Panc1 (cell line): Measurements from ENCODE around the gene LCORL. TPM values are rescaled to one million over a fixed set of nuclear protein-coding genes. Genes with fewer than 3 reads are reported as not detected.

ENCODE experiments used
- ATAC-seq: fragments of 200-7000 bp; cut with Tn5 transposase; 2 replicates; pipeline ENCODE4 v1.9.1; 2020; ENCODE audit warnings: mild to moderate bottlenecking, moderate library complexity
- BruUV-seq: library from RNA; stranded (reverse); fragments of 400-500 nt; replicated peaks from 2 replicates; lab custom pipeline; 2021; lab: Mats Ljungman, UMichigan
- CTCF ChIA-PET: fragments of 300-600 bp; sonication (Branson Sonifier 250); formaldehyde crosslinking; loops from one replicate; lab custom pipeline; 2022; ENCODE audit warnings: antibody characterized with exemption; lab: Charles Lee
- POLR2A ChIA-PET: fragments of 300-600 bp; sonication (Branson Sonifier 250); formaldehyde crosslinking; loops from one replicate; lab custom pipeline; 2022; ENCODE audit warnings: antibody characterized with exemption; lab: Charles Lee
- DNase-seq: peaks from one replicate; pipeline ENCODE4 v3.0.0-alpha.2; 2010; ENCODE audit warnings: low read depth, low spot score
- H3K27ac ChIP-seq: 2 replicates; pipeline ENCODE4 v1.5.1; 2011; ENCODE audit warnings: mild to moderate bottlenecking, low read length, inconsistent platforms
- H3K27me3 ChIP-seq: fragments of 200-500 bp; sonication (Bioruptor generic); 2 replicates; pipeline ENCODE4 v1.6.0; 2014; ENCODE audit warnings: low read length, inconsistent platforms; ENCODE audit not compliant: control insufficient read depth, insufficient read depth
- H3K36me3 ChIP-seq: fragments of 200-500 bp; sonication (Bioruptor generic); 2 replicates; pipeline ENCODE4 v1.5.1; 2014; ENCODE audit warnings: inconsistent platforms, mild to moderate bottlenecking, low read length, moderate library complexity; ENCODE audit not compliant: control insufficient read depth, insufficient read depth
- H3K4me1 ChIP-seq: 2 replicates; pipeline ENCODE4 v1.5.1; 2011; ENCODE audit warnings: inconsistent platforms, mild to moderate bottlenecking, low read length, moderate library complexity; ENCODE audit not compliant: control insufficient read depth, insufficient read depth
- H3K4me3 ChIP-seq, 2 experiments: 2 replicates each; pipeline ENCODE4 v1.5.1; 2011 to 2012; ENCODE audit warnings: low read depth in 2 of 2, low read length in 2 of 2, mild to moderate bottlenecking in 2 of 2, inconsistent platforms in 1 of 2, moderate library complexity in 1 of 2
- H3K9me3 ChIP-seq: fragments of 200-500 bp; sonication (Bioruptor generic); 2 replicates; pipeline ENCODE4 v1.5.1; 2014; ENCODE audit warnings: low read depth, mild to moderate bottlenecking, inconsistent platforms, low read length, moderate library complexity; ENCODE audit not compliant: control insufficient read depth, insufficient read depth
- CTCF ChIP-seq: fragments of 450-650 bp; IDR thresholded peaks from 2 replicates; pipeline ENCODE4 v1.5.1; 2017; ENCODE audit warnings: mild to moderate bottlenecking
- POLR2AphosphoS5 ChIP-seq: IDR thresholded peaks from 2 replicates; pipeline ENCODE4 v1.6.1; 2012; ENCODE audit warnings: mild to moderate bottlenecking, low read depth, low read length, moderate library complexity
- REST ChIP-seq, 2 experiments: IDR thresholded peaks; 2 replicates each; pipeline ENCODE4 v1.6.1; 2011 to 2012; ENCODE audit warnings: low read depth in 2 of 2, control low read depth in 1 of 2, low read length in 1 of 2, mild to moderate bottlenecking in 1 of 2, moderate library complexity in 1 of 2; ENCODE audit not compliant: insufficient read depth in 1 of 2
- SIN3A ChIP-seq: IDR thresholded peaks from 2 replicates; pipeline ENCODE4 v1.6.1; 2012; ENCODE audit warnings: low read depth, mild to moderate bottlenecking, low read length, moderate library complexity, borderline replicate concordance; ENCODE audit not compliant: insufficient read depth
- TCF7L2 ChIP-seq: IDR thresholded peaks from 2 replicates; pipeline ENCODE4 v1.6.1; 2011; ENCODE audit warnings: mild to moderate bottlenecking, low read depth, low read length, inconsistent platforms
- in situ Hi-C: cut with HindIII; loops from 2 replicates; pipeline ENCODE4 v1.10.0; 2016; ENCODE audit warnings: low sequenced_read_pairs, low pct_unique_long_range_greater_than_20kb
- intact Hi-C: fragments of 100-400 bp; cut with micrococcal nuclease; formaldehyde crosslinking; loops from one replicate; pipeline ENCODE4 v1.10.0; 2022; ENCODE audit not compliant: unreplicated experiment
- total RNA-seq: library from RNA; stranded (reverse); gene quantifications from one replicate; pipeline ENCODE4 v1.2.1, GENCODE V29; 2021; ENCODE audit not compliant: unreplicated experiment

LCORL gene
- total RNA-seq, 1 experiment from 2014 or later, result 17.5 TPM

GRCh38 chr4:17811078-17811603, 210.4 kb downstream of the LCORL start:
- intact Hi-C loops (no loop called here), in situ Hi-C loops (no loop called here)
- ChIA-PET CTCF (no interaction called here), POLR2A (no interaction called here)
- peaks cover 8% of the 10 kb centered on the region for H3K4me1 ChIP-seq
- H3K36me3 ChIP-seq, result peaks cover 13% of the 10 kb centered on the region
- peak overlapping the region; percentile 69 to 89 for H3K4me3 ChIP-seq
- no TSS peak for BruUV-seq
- H3K27ac ChIP-seq, result peak overlapping the region; percentile 93
- H3K27me3 ChIP-seq, result no peaks in the 10 kb centered on the region
- ATAC-seq (peak; percentile 62), DNase-seq (no peak)
- TF ChIP-seq CTCF (no peak), POLR2AphosphoS5 (no peak), TCF7L2 (no peak), REST (IDR thresholded peaks at IDR 0.05; ENCODE audit: insufficient read depth in 1 of 2, low read depth in 2 of 2, low read length in 1 of 2) (no peak)
- no peaks in the 10 kb centered on the region for H3K9me3 ChIP-seq

GRCh38 chr4:17810260-17811077, 211.1 kb downstream of the LCORL start, which contains the start of the genes DCAF16 and NCAPG:
TSS of gene DCAF16 (minus strand) at chr4:17810757. CDS start at chr4:17804141, 6,616 bp downstream.
TSS of gene NCAPG (plus strand) at chr4:17810979. CDS start at chr4:17811078, 99 bp downstream.
- DNase-seq (peak; percentile 89), ATAC-seq (peak; percentile 96)
- intact Hi-C loops, result no loop called here
- BruUV-seq, result TSS peak; percentile 81
- POLR2A ChIA-PET, result interaction anchor here (0.7 kb wide), 1 partner anchor 19 kb away, joined by 3 read pairs; no protein-coding TSS in a partner anchor
- no peaks in the 10 kb centered on the region for H3K27me3 ChIP-seq
- H3K4me1 ChIP-seq, result peaks cover 8% of the 10 kb centered on the region
- CTCF ChIA-PET, result no interaction called here
- peak within 1 kb of the TSS; percentile 83 to 89 for H3K4me3 ChIP-seq
- TF ChIP-seq REST (IDR thresholded peaks at IDR 0.05; ENCODE audit: insufficient read depth in 1 of 2, low read depth in 2 of 2, low read length in 1 of 2) (no peak), POLR2AphosphoS5 (peak; percentile 76), SIN3A (peak; percentile 97)
- peak within 1 kb of the TSS; percentile 93 for H3K27ac ChIP-seq
- peaks cover 13% of the 10 kb centered on the region for H3K36me3 ChIP-seq
- in situ Hi-C loops, result no loop called here
- H3K9me3 ChIP-seq, result no peaks in the 10 kb centered on the region
